ENCODE results near the gene ZNF543.

Gene ZNF543

GRCh38 chr19:57357406-57357805 is 37.1 kb downstream of the ZNF543 start:
- no peak for DNase-seq (ENCODE audit: low read depth)
- TF ChIP-seq CTCF (IDR thresholded peaks at IDR 0.05; ENCODE audit: low read length, missing control alignments): no peak
- H3K4me3 ChIP-seq (replicated peaks; ENCODE audit: low read depth, low read length): no peak overlapping the region

GRCh38 chr19:57359300-57359699 is 39.0 kb downstream of the ZNF543 start:
- TF ChIP-seq CTCF (IDR thresholded peaks at IDR 0.05; ENCODE audit: low read length, missing control alignments): no peak
- no peak overlapping the region for H3K4me3 ChIP-seq (replicated peaks; ENCODE audit: low read depth, low read length)
- no peak for DNase-seq (ENCODE audit: low read depth)

- peak overlapping the region; percentile 91 for H3K4me3 ChIP-seq (replicated peaks; ENCODE audit: low read depth, low read length)
- DNase-seq (ENCODE audit: low read depth): no peak
- TF ChIP-seq CTCF (IDR thresholded peaks at IDR 0.05; ENCODE audit: low read length, missing control alignments): no peak
Measured at GRCh38 chr19:57362419-57362818, 42.1 kb downstream of the ZNF543 start.

GRCh38 chr19:57362997-57363687 is 42.9 kb downstream of the ZNF543 start, which contains the start of the genes TRAPPC2B and ZNF547:
TSS of gene TRAPPC2B (plus strand) at chr19:57363551. CDS start at chr19:57364834, 1,283 bp downstream.
TSS of gene ZNF547 (plus strand) at chr19:57363551. CDS start at chr19:57368556, 5,005 bp downstream.
- no peak for TF ChIP-seq CTCF (IDR thresholded peaks at IDR 0.05; ENCODE audit: low read length, missing control alignments)
- peak; percentile 100 for DNase-seq (ENCODE audit: low read depth)
- peak within 1 kb of the TSS; percentile 91 for H3K4me3 ChIP-seq (replicated peaks; ENCODE audit: low read depth, low read length)

GRCh38 chr19:57363688-57364181 is 43.5 kb downstream of the ZNF543 start:
- peak overlapping the region; percentile 91 for H3K4me3 ChIP-seq (replicated peaks; ENCODE audit: low read depth, low read length)
- no peak for TF ChIP-seq CTCF (IDR thresholded peaks at IDR 0.05; ENCODE audit: low read length, missing control alignments)
- DNase-seq (ENCODE audit: low read depth): peak; percentile 21

GRCh38 chr19:57366776-57367175 is 46.5 kb downstream of the ZNF543 start:
- H3K4me3 ChIP-seq (replicated peaks; ENCODE audit: low read depth, low read length): no peak overlapping the region

More at GRCh38 chr19:57366776-57367175, 46.5 kb downstream of the ZNF543 start:
- TF ChIP-seq CTCF (IDR thresholded peaks at IDR 0.05; ENCODE audit: low read length, missing control alignments): no peak
- no peak for DNase-seq (ENCODE audit: low read depth)

Measured in fibroblast of pulmonary artery (primary cell).